Liver (tissue), 9 donors: ENCODE results near the gene ANXA11. TPM values are rescaled to one million over a fixed set of nuclear protein-coding genes. Genes with fewer than 3 reads are reported as not detected.

Source experiments
- DNase-seq: peaks from one replicate; pipeline ENCODE4 v3.0.0-alpha.2; 2017; ENCODE audit warnings: low spot score
- H3K27ac ChIP-seq, 2 donors: one replicate each; pipeline ENCODE4 v1.7.0; 2013; ENCODE audit warnings: inconsistent platforms in 2 of 2, low read length in 2 of 2, control low read depth in 1 of 2, low read depth in 1 of 2, mild to moderate bottlenecking in 1 of 2
- H3K27me3 ChIP-seq, 4 donors: one replicate each; pipeline versions ENCODE4 v1.6.1 to v1.7.0; 2013; ENCODE audit warnings: low read length in 3 of 4, inconsistent platforms in 1 of 4, mild to moderate bottlenecking in 1 of 4, moderate library complexity in 1 of 4; ENCODE audit not compliant: control insufficient read depth in 4 of 4, insufficient read depth in 4 of 4
- H3K36me3 ChIP-seq, 4 donors: one replicate each; pipeline versions ENCODE4 v1.6.1 to v1.7.0; 2013; ENCODE audit warnings: low read length in 3 of 4, mild to moderate bottlenecking in 3 of 4, low read depth in 1 of 4, moderate library complexity in 1 of 4; ENCODE audit not compliant: control insufficient read depth in 4 of 4, insufficient read depth in 3 of 4
- H3K4me1 ChIP-seq, 4 donors: one replicate each; pipeline versions ENCODE4 v1.6.1 to v1.7.0; 2013; ENCODE audit warnings: low read length in 3 of 4, mild to moderate bottlenecking in 3 of 4, moderate library complexity in 1 of 4; ENCODE audit not compliant: control insufficient read depth in 4 of 4, insufficient read depth in 4 of 4
- H3K4me3 ChIP-seq, 3 donors: one replicate each; pipeline versions ENCODE4 v1.6.1 to v1.7.0; 2013; ENCODE audit warnings: low read length in 3 of 3, control low read depth in 1 of 3, low read depth in 1 of 3, mild to moderate bottlenecking in 1 of 3
- H3K9ac ChIP-seq, 2 donors: one replicate each; pipeline ENCODE4 v1.7.0; 2013; ENCODE audit warnings: low read length in 2 of 2, mild to moderate bottlenecking in 2 of 2, moderate library complexity in 2 of 2, control low read depth in 1 of 2, low read depth in 1 of 2
- H3K9me3 ChIP-seq, 4 donors: one replicate each; pipeline versions ENCODE4 v1.6.1 to v1.7.0; 2013; ENCODE audit warnings: low read length in 3 of 4; ENCODE audit not compliant: control insufficient read depth in 4 of 4
- EGR1 ChIP-seq, 2 donors: IDR thresholded peaks; 2 replicates each; pipeline ENCODE4 v1.6.1; 2016 to 2018; ENCODE audit warnings: antibody characterized with exemption in 2 of 2, low read depth in 2 of 2
- FOXA1 ChIP-seq: IDR thresholded peaks from 2 replicates; pipeline ENCODE4 v1.6.1; 2016; ENCODE audit warnings: antibody characterized with exemption
- FOXA2 ChIP-seq: IDR thresholded peaks from 2 replicates; pipeline ENCODE4 v1.6.1; 2016; ENCODE audit warnings: antibody characterized with exemption
- GABPA ChIP-seq, 2 donors: IDR thresholded peaks in 1 of 2; conservative IDR thresholded peaks in 1 of 2; 2 replicates each; pipeline ENCODE4 v1.6.1; 2016; ENCODE audit warnings: antibody characterized with exemption in 2 of 2, mild to moderate bottlenecking in 1 of 2, moderate library complexity in 1 of 2
- HNF4A ChIP-seq, 2 donors: conservative IDR thresholded peaks; 2 replicates each; pipeline ENCODE4 v1.6.1; 2016; ENCODE audit warnings: antibody characterized with exemption in 2 of 2, mild to moderate bottlenecking in 2 of 2
- JUND ChIP-seq, 2 donors: IDR thresholded peaks; 2 replicates each; pipeline ENCODE4 v1.6.1; 2016; ENCODE audit warnings: antibody characterized with exemption in 2 of 2
- RAD21 ChIP-seq, 2 donors: IDR thresholded peaks; 2 replicates each; pipeline ENCODE4 v1.6.1; 2016; ENCODE audit warnings: antibody characterized with exemption in 2 of 2, mild to moderate bottlenecking in 2 of 2
- RXRA ChIP-seq, 2 donors: IDR thresholded peaks; 2 replicates each; pipeline ENCODE4 v1.6.1; 2017 to 2018; ENCODE audit warnings: antibody characterized with exemption in 2 of 2, mild to moderate bottlenecking in 1 of 2
- SP1 ChIP-seq: IDR thresholded peaks from 2 replicates; pipeline ENCODE4 v1.6.1; 2018; ENCODE audit warnings: antibody characterized with exemption, mild to moderate bottlenecking
- YY1 ChIP-seq: IDR thresholded peaks from 2 replicates; pipeline ENCODE4 v1.6.1; 2016; ENCODE audit warnings: antibody characterized with exemption, mild to moderate bottlenecking
- WGBS: extraction: QIAGEN DNeasy Blood & Tissue Kit; methylation state at CpG from one replicate; pipeline ENCODE4 v1.1.7; 2013; 5-methylcytosine and 5-hydroxymethylcytosine counted together
- polyA plus RNA-seq, 2 donors: library from polyadenylated mRNA; stranded (reverse) in 1 of 2; unstranded in 1 of 2; fragments of 200-250 nt in 1 of 2; fragments of >200 nt in 1 of 2; fragmentation: Nextera tagmentation in 1 of 2; extraction: Ambion mirVana in 1 of 2; gene quantifications; one replicate each; pipeline versions ENCODE4 v1.2.1 to v1.2.3, GENCODE V29; 2013 to 2015
- total RNA-seq, 2 donors: library from RNA; depleted of rRNA; stranded (reverse); fragments of >200 nt; gene quantifications; one replicate each; pipeline ENCODE4 v1.2.3, GENCODE V29; 2014
- TF ChIP-seq, protein P1 (sequence below): IDR thresholded peaks from 2 replicates; pipeline ENCODE4 v1.6.1; 2016; ENCODE audit warnings: antibody characterized with exemption, mild to moderate bottlenecking
- TF ChIP-seq, protein P2 (sequence below): fragments of 150-350 bp; IDR thresholded peaks from 2 replicates; pipeline ENCODE4 v1.5.1; 2017; ENCODE audit warnings: improper control_type of control experiment, low read depth, low read length; ENCODE audit not compliant: missing input control
- TF ChIP-seq, protein P3 (sequence below): IDR thresholded peaks from 2 replicates; pipeline ENCODE4 v1.6.1; 2016; ENCODE audit warnings: antibody characterized with exemption
- TF ChIP-seq, protein P4 (sequence below): IDR thresholded peaks from 2 replicates; pipeline ENCODE4 v1.6.1; 2016; ENCODE audit warnings: antibody characterized with exemption
- donor health status: healthy.
- donor health status: healthy.
- donor health status: healthy.
- donor health status: healthy.
- donor health status: healthy.

Gene ANXA11
- total and polyA plus RNA-seq, 4 donors = 14.0 to 40.4 (median 24.8) TPM

DNA sequence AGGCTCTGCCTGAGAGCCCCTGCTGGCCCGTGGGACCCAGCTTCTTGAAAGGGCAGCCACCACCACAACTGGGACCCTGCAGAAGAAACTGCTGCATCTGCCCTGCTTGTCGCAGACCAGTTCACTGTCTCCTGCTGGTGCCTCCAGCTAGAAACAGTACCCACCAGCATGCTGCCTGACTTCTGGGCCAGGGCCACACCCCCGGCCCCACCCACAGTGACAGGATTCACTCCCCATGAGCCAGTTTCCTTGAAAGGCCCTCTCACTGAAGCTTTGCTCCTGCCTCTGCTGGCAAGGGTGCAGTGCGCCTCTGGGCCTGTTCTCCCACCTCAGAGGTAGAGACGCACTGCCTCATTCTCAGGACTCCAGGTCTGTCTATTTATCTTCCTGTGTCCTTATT is 32.4 kb downstream of the ANXA11 start:
- no peaks in the 10 kb centered on the region for H3K4me1 ChIP-seq
- peaks cover 0 to 9% (median 3%) of the 10 kb centered on the region in 4 donors for H3K36me3 ChIP-seq

DNA sequence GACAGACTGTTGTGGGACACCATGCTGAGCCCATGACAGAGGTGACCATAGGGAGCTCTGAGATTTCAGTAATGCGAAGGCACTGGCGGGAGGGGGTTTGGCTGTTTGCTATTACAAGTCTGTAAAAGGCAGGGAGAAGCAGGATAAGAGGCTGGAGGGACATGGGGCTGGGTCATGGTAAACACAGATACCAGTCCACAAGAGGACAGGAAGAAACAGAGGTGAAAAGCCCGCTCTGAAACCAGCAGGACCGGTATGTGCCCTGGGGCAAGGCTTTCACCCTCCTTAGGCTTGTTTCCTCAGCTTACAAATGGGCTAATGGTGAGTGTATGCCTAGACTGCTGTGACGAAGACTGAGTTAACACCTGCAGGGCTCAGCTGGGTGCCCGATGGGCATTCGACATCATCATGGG is 34.1 kb downstream of the ANXA11 start:
- Histone ChIP-seq H3K9me3 (no peaks in the 10 kb centered on the region), H3K9ac (no peak overlapping the region), H3K4me3 (no peak overlapping the region), H3K36me3 (peaks cover 0 to 10% (median 4%) of the 10 kb centered on the region in 4 donors), H3K27me3 (no peaks in the 10 kb centered on the region), H3K4me1 (no peaks in the 10 kb centered on the region), H3K27ac (no peak overlapping the region)
- WGBS = 86% methylated on average over 7 of the region's 7 CpGs
- no peak for DNase-seq
- TF ChIP-seq YY1 (no peak), JUND (IDR thresholded peaks at IDR 0.05) (no peak), RXRA (IDR thresholded peaks at IDR 0.05) (no peak), RAD21 (IDR thresholded peaks at IDR 0.05) (no peak), SP1 (no peak), EGR1 (IDR thresholded peaks at IDR 0.05; ENCODE audit: low read depth in 2 of 2) (no peak), GABPA (IDR thresholded peaks at IDR 0.05 in 1 of 2, conservative IDR thresholded peaks at IDR 0.05 in 1 of 2) (no peak), HNF4A (conservative IDR thresholded peaks at IDR 0.05) (no peak)
- TF ChIP-seq, protein P1, sequence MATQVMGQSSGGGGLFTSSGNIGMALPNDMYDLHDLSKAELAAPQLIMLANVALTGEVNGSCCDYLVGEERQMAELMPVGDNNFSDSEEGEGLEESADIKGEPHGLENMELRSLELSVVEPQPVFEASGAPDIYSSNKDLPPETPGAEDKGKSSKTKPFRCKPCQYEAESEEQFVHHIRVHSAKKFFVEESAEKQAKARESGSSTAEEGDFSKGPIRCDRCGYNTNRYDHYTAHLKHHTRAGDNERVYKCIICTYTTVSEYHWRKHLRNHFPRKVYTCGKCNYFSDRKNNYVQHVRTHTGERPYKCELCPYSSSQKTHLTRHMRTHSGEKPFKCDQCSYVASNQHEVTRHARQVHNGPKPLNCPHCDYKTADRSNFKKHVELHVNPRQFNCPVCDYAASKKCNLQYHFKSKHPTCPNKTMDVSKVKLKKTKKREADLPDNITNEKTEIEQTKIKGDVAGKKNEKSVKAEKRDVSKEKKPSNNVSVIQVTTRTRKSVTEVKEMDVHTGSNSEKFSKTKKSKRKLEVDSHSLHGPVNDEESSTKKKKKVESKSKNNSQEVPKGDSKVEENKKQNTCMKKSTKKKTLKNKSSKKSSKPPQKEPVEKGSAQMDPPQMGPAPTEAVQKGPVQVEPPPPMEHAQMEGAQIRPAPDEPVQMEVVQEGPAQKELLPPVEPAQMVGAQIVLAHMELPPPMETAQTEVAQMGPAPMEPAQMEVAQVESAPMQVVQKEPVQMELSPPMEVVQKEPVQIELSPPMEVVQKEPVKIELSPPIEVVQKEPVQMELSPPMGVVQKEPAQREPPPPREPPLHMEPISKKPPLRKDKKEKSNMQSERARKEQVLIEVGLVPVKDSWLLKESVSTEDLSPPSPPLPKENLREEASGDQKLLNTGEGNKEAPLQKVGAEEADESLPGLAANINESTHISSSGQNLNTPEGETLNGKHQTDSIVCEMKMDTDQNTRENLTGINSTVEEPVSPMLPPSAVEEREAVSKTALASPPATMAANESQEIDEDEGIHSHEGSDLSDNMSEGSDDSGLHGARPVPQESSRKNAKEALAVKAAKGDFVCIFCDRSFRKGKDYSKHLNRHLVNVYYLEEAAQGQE = no peak
- TF ChIP-seq, protein P2, sequence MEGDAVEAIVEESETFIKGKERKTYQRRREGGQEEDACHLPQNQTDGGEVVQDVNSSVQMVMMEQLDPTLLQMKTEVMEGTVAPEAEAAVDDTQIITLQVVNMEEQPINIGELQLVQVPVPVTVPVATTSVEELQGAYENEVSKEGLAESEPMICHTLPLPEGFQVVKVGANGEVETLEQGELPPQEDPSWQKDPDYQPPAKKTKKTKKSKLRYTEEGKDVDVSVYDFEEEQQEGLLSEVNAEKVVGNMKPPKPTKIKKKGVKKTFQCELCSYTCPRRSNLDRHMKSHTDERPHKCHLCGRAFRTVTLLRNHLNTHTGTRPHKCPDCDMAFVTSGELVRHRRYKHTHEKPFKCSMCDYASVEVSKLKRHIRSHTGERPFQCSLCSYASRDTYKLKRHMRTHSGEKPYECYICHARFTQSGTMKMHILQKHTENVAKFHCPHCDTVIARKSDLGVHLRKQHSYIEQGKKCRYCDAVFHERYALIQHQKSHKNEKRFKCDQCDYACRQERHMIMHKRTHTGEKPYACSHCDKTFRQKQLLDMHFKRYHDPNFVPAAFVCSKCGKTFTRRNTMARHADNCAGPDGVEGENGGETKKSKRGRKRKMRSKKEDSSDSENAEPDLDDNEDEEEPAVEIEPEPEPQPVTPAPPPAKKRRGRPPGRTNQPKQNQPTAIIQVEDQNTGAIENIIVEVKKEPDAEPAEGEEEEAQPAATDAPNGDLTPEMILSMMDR = no peak

More for the DNA sequence above, 32.4 kb downstream of the ANXA11 start:
- no peak overlapping the region for H3K4me3 ChIP-seq
- no peak for DNase-seq
- H3K9ac ChIP-seq = no peak overlapping the region
- H3K9me3 ChIP-seq = no peaks in the 10 kb centered on the region
- TF ChIP-seq, protein P3, sequence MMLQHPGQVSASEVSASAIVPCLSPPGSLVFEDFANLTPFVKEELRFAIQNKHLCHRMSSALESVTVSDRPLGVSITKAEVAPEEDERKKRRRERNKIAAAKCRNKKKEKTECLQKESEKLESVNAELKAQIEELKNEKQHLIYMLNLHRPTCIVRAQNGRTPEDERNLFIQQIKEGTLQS = no peak
- TF ChIP-seq, protein P4, sequence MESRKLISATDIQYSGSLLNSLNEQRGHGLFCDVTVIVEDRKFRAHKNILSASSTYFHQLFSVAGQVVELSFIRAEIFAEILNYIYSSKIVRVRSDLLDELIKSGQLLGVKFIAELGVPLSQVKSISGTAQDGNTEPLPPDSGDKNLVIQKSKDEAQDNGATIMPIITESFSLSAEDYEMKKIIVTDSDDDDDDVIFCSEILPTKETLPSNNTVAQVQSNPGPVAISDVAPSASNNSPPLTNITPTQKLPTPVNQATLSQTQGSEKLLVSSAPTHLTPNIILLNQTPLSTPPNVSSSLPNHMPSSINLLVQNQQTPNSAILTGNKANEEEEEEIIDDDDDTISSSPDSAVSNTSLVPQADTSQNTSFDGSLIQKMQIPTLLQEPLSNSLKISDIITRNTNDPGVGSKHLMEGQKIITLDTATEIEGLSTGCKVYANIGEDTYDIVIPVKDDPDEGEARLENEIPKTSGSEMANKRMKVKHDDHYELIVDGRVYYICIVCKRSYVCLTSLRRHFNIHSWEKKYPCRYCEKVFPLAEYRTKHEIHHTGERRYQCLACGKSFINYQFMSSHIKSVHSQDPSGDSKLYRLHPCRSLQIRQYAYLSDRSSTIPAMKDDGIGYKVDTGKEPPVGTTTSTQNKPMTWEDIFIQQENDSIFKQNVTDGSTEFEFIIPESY = no peak
- TF ChIP-seq RAD21 (IDR thresholded peaks at IDR 0.05) (no peak), FOXA2 (no peak), RXRA (IDR thresholded peaks at IDR 0.05) (no peak), FOXA1 (no peak)
- TF ChIP-seq, protein P1 = no peak
- TF ChIP-seq, protein P2 = no peak
- no peak overlapping the region for H3K27ac ChIP-seq
- no peaks in the 10 kb centered on the region for H3K27me3 ChIP-seq
- 90% methylated on average over 5 of the region's 5 CpGs for WGBS
